ELF-1 (cell line): ENCODE results near the gene SLC1A2.
"Not testable (repeated sequence)": the region's sequence is repeated elsewhere in the genome, so short reads cannot be mapped to it uniquely, and the experiment has no call there.

Experiments used
- DNase-seq: peaks from one replicate; pipeline ENCODE4 v3.0.0-alpha.2; 2016; ENCODE audit warnings: low read depth, low spot score

Gene SLC1A2

DNA sequence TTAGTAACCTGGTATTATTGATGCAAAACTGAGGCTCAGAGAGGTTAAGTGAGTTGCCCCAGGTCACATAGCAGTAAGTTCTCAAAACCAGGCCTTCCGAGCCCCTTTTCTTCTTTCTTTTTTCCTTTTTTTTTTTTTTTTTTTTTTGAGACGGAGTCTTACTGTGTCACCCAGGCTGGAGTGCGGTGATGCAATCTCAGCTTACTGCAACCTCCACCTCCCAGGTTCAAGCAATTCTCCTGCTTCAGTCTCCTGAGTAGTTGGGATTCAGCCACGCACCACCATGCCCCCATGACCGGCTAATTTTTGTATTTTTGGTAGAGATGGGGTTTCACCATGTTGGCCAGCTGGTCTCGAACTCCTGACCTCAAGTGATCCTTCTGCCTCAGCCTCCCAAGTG is 192.6 kb downstream of the SLC1A2 start:
- DNase-seq = not testable (repeated sequence)

GRCh38 chr11:35225946-35226520 is 193.3 kb downstream of the SLC1A2 start:
- DNase-seq = no peak

GRCh38 chr11:35223991-35224390 is 195.4 kb downstream of the SLC1A2 start:
- DNase-seq = no peak

DNA sequence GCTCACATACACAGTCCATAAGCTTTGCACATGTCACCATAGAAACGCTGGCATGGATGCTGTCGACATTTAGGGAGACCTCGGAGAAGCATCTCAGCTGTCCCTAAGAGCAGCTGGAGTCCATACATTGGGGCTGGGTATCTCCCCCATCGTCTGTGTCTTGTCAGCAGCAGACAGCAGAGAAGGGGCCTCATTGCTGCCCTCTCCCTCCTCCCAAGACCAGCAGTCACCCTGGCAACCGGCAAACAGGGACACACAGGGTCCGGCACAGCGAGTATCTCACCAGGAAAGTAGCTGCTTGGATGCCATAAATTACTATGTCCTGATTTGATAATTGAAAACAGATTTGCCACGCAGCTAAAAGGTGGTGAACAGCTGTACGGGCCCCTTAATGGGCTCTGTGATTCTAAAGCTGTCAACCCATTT is 196.0 kb downstream of the SLC1A2 start:
- DNase-seq = peak; percentile 9

GRCh38 chr11:35218956-35219355 is 200.4 kb downstream of the SLC1A2 start:
- no peak for DNase-seq

GRCh38 chr11:35216962-35217678 is 202.2 kb downstream of the SLC1A2 start:
- peak; percentile 41 for DNase-seq

DNA sequence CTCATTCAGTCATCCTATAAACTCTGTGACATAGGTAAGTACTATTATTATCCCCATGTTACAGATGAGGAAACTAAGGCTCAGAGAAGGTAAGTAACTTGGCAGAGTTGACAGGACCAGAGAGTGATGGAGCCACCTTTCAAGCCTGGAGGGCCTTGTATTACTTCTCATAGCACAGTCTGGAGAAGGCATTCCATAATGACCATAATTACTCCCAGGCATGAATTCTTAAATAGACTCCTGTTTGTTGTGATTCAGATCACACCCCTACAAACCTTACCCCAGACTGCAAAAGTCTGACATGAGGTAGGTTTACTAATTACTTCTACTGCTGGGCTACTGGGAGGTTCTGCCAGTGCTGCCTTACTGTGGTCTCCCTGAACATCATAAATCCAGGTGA is 203.4 kb downstream of the SLC1A2 start:
- DNase-seq = no peak

DNA sequence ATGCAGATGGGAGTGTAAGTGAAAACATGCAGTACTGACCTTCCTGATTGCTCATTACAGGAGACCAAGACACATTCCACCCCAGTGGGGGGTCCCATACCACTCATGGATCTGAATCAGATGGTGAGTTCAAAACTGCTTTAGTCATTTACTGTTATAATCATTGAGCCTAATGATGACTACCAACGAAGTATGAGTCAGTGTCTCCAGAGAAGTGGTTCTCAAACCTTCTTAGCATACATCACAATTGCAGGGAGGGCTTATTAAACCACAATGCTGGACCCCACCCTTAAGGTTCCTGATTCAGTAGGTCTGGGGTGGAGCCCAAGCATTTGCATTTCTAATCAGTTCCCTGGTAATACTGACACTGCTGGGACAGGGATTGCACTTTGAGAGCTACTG is 204.6 kb downstream of the SLC1A2 start:
- DNase-seq = peak; percentile 64

- no peak for DNase-seq
These were observed 205.1 kb downstream of the SLC1A2 start for GRCh38 chr11:35214226-35214770.

DNA sequence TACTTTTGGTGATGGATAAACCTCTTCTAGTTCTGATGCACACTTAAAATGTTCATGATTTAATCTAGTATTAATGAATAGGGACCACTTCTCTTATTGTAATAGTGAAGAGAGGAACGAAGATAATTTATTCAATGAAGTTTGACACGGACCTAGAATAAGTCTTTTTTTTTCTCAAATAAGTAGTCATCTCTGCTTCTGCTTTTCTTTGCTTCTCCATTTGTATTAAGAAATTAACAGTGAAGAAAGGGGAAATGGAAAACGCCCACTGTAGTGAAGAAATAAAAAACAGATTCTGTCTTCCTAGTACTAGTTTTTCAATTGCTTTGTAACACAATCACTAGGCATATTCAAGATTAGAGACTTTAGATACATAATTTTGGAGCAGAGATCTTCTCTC is 207.4 kb downstream of the SLC1A2 start:
- DNase-seq = no peak

GRCh38 chr11:35210876-35211546 is 208.3 kb downstream of the SLC1A2 start:
- DNase-seq = no peak

DNA sequence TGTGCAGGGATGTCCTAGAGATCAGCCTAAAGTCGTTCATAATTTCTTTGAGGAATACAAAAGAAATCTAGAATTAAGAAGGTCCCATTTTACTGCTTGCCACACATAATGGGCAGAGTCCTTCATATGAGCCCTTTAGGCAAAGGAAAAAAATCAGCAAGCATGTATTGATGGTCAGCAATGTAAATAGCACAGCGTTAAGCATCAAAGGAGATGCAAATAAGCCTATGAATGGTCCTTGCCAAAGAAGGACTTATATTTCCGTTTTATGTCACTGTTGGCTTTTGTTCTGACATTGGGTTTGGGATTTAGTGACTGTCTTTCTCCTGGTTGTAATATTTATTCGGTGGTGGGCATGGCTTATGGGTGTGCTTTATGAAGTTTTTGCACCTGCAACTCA is 210.6 kb downstream of the SLC1A2 start:
- no peak for DNase-seq

DNA sequence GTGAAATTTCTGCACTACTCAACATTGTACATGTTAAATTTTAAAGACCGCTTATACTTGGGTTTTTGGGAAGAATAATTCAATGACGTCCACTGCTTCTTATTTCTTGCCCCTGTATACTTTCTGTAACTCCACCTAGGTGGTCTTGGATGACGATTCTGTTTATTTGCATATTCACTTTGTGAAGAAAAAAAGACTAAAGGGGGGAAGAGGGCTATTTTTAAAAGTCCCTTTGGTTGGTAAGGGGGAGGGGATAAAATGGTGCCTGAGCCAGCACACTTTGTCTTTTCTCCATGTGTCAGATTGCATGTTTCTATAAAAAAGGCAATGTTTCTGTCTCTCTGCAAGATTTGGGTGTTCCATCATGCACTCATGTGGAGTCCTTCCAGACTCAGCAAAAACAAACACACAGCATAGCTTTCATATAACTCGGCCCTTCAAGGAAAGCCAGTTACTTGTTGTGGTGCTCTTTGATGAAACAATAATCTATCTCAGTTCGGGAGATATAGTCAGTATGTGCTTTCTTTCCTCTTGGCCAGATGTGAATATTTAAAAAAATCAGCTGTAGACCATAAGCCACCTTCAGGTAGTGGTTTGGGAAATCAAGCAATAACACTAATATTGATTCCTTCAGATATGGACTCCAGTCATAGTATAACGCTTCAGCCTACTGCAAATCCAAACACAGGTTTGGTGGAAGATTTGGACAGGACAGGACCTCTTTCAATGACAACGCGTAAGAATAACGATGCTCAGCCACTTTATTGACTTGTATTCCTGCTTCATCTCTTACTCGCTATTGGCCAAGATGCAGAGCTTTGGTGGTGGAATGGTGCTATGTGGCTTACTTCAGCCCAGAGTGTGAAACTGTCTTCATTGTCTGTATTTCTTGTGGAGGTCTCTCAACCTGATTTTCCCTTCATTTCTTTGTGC is 211.6 kb downstream of the SLC1A2 start:
- no peak for DNase-seq

DNA sequence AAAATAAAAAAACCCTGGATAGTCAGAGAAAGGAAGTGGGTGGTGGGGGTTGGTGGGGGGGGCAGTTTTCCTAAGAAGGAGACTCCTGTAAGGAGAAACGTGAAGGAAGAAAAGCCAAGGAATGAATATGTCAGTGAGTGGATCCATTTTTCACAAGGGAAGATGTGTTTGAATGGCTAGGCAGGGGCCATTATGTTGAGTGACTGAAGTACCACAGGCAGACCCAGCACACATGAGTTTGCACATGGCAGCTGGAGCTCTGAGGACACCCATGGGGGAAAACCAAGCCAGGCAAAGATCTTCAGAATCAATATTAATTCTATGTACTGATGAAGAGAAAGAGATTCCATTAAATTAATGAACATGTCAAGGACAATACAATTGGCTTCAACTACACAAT is 212.7 kb downstream of the SLC1A2 start:
- no peak for DNase-seq

DNA sequence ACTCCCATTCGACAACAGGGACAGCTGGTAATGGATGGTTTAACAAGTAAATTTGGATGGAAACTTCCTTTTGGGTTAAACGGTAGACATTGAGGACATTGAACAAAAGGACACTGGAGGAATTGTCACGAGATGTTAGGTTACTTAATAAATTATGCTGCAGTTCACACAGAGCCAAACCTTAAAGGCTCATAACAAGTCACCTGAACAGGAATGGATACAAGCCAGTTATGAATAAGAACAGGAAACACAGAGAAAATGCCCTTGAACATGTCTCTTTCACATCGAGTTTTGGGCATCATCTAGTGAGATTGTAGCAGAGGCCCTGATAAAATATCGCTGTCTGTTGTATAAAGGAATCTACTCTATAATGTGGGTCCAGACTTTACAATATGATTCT is 214.7 kb downstream of the SLC1A2 start:
- no peak for DNase-seq
